SU-DHL-6 (cell line): ENCODE results near the gene CLSTN2.

ENCODE experiments used
- EZH2phosphoT487 ChIP-seq: fragments of 200-600 bp; sonication (generic), shearing (Covaris generic); conservative IDR thresholded peaks from 2 replicates; pipeline ENCODE4 v1.6.1; 2018; ENCODE audit warnings: mild to moderate bottlenecking, antibody characterized with exemption, low read length, moderate library complexity, mixed read lengths
- TF ChIP-seq, protein P1 (sequence below): fragments of 200-600 bp; sonication (generic); IDR thresholded peaks from one replicate; pipeline ENCODE4 v1.5.1; 2017; ENCODE audit warnings: antibody characterized with exemption, mild to moderate bottlenecking, low read length, moderate library complexity; ENCODE audit not compliant: insufficient read depth, poor library complexity, severe bottlenecking

DNA sequence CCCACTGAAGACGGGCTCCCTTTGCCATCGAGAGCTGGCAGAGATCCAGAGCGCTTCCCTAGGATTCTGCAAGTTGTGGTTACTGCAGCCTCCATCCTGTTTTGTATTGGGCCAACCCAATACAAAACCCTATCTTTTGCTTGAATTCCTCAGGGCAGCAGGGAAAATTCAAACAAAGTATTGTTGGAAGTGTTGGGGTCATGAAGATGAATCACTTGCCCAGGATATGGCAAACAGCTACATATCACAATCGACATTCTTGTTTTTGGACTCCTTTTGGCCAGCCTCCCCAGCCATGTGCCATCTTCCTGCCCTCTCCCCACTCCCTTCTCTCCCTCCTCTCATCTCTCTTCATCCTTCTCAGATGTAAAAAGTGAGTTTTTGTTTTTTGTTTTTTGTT is 642.9 kb downstream of the CLSTN2 start:
- TF ChIP-seq, protein P1, sequence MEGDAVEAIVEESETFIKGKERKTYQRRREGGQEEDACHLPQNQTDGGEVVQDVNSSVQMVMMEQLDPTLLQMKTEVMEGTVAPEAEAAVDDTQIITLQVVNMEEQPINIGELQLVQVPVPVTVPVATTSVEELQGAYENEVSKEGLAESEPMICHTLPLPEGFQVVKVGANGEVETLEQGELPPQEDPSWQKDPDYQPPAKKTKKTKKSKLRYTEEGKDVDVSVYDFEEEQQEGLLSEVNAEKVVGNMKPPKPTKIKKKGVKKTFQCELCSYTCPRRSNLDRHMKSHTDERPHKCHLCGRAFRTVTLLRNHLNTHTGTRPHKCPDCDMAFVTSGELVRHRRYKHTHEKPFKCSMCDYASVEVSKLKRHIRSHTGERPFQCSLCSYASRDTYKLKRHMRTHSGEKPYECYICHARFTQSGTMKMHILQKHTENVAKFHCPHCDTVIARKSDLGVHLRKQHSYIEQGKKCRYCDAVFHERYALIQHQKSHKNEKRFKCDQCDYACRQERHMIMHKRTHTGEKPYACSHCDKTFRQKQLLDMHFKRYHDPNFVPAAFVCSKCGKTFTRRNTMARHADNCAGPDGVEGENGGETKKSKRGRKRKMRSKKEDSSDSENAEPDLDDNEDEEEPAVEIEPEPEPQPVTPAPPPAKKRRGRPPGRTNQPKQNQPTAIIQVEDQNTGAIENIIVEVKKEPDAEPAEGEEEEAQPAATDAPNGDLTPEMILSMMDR: no peak
- no peak for TF ChIP-seq EZH2phosphoT487
